ENCODE measurements around the gene TEX29. TPM values are rescaled to one million over a fixed set of nuclear protein-coding genes. Genes with fewer than 3 reads are reported as not detected.

Gene TEX29
- total RNA-seq, 4 donors from 2014 or later, result 1.1 to 3.4 TPM; not detected in 2

GRCh38 chr13:111280681-111281585, 39.5 kb upstream of the TEX29 start:
- TF ChIP-seq POLR2A (IDR thresholded peaks at IDR 0.05) (no peak), CTCF (IDR thresholded peaks at IDR 0.05 in 4 of 5, conservative IDR thresholded peaks at IDR 0.05 in 1 of 5) (no peak)
- in situ Hi-C loops (cut with MboI; ENCODE audit: low sequenced_read_pairs in 4 of 4), result no loop called here
- intact Hi-C loops (cut with DNase I; ENCODE audit: low total_unique reads), result loop anchor here (5.0 kb wide), 2 partner anchors 54 to 159 kb away; no protein-coding TSS in a partner anchor

GRCh38 chr13:111281751-111282311, 38.6 kb upstream of the TEX29 start:
- Histone ChIP-seq H3K36me3 (peaks cover 0 to 57% of the 10 kb centered on the region in 2 donors), H3K4me3 (no peak overlapping the region), H3K9me3 (no peaks in the 10 kb centered on the region), H3K27ac (peak overlapping the region; percentile 78 to 86 (median 82)), H3K4me1 (peaks cover 29 to 36% of the 10 kb centered on the region in 2 donors), H3K27me3 (no peaks in the 10 kb centered on the region)
- in situ Hi-C loops (cut with MboI; ENCODE audit: low sequenced_read_pairs in 4 of 4) (no loop called here), intact Hi-C loops (cut with DNase I; ENCODE audit: low total_unique reads) (loop anchor here (5.0 kb wide), 2 partner anchors 55 to 160 kb away; no protein-coding TSS in a partner anchor)
- ATAC-seq, result peak; percentile 32 to 55
- DNase-seq, result no peak
- no peak for TF ChIP-seq POLR2A (IDR thresholded peaks at IDR 0.05)
- TF ChIP-seq CTCF (IDR thresholded peaks at IDR 0.05 in 4 of 5, conservative IDR thresholded peaks at IDR 0.05 in 1 of 5), result no peak

More at GRCh38 chr13:111280681-111281585, 39.5 kb upstream of the TEX29 start:
- ATAC-seq (no peak), DNase-seq (no peak)
- H3K36me3 ChIP-seq, result peaks cover 0 to 57% of the 10 kb centered on the region in 2 donors
- H3K27me3 ChIP-seq, result no peaks in the 10 kb centered on the region
- H3K4me1 ChIP-seq, result peaks cover 29 to 36% of the 10 kb centered on the region in 2 donors
- H3K9me3 ChIP-seq, result no peaks in the 10 kb centered on the region
- no peak overlapping the region for H3K4me3 ChIP-seq
- H3K27ac ChIP-seq, result peak overlapping the region; percentile 78 to 86 (median 82)

- ATAC-seq (no peak), DNase-seq (no peak)
- H3K4me1 ChIP-seq, result peaks cover 29 to 36% of the 10 kb centered on the region in 2 donors
- H3K4me3 ChIP-seq, result no peak overlapping the region
- H3K9me3 ChIP-seq, result no peaks in the 10 kb centered on the region
- TF ChIP-seq CTCF (IDR thresholded peaks at IDR 0.05 in 4 of 5, conservative IDR thresholded peaks at IDR 0.05 in 1 of 5) (no peak), POLR2A (IDR thresholded peaks at IDR 0.05) (no peak)
- intact Hi-C loops (cut with DNase I; ENCODE audit: low total_unique reads), result loop anchor here (5.0 kb wide), 2 partner anchors 55 to 160 kb away; no protein-coding TSS in a partner anchor
- H3K27ac ChIP-seq, result peak overlapping the region; percentile 78 to 86 (median 82)
- peaks cover 0 to 58% of the 10 kb centered on the region in 2 donors for H3K36me3 ChIP-seq
- in situ Hi-C loops (cut with MboI; ENCODE audit: low sequenced_read_pairs in 4 of 4), result no loop called here
- H3K27me3 ChIP-seq, result no peaks in the 10 kb centered on the region
Measured at GRCh38 chr13:111282425-111282824, 38.0 kb upstream of the TEX29 start.

GRCh38 chr13:111282997-111283396, 37.4 kb upstream of the TEX29 start:
- TF ChIP-seq CTCF (IDR thresholded peaks at IDR 0.05 in 4 of 5, conservative IDR thresholded peaks at IDR 0.05 in 1 of 5) (no peak), POLR2A (IDR thresholded peaks at IDR 0.05) (no peak)
- no peaks in the 10 kb centered on the region for H3K9me3 ChIP-seq
- H3K4me3 ChIP-seq, result no peak overlapping the region
- in situ Hi-C loops (cut with MboI; ENCODE audit: low sequenced_read_pairs in 4 of 4), result no loop called here
- ATAC-seq, result no peak
- intact Hi-C loops (cut with DNase I; ENCODE audit: low total_unique reads), result loop anchor here (5.0 kb wide), 2 partner anchors 56 to 161 kb away; no protein-coding TSS in a partner anchor
- H3K36me3 ChIP-seq, result peaks cover 0 to 60% of the 10 kb centered on the region in 2 donors
- H3K4me1 ChIP-seq, result peaks cover 29 to 30% of the 10 kb centered on the region in 2 donors
- peak overlapping the region; percentile 78 to 86 (median 82) for H3K27ac ChIP-seq
- no peaks in the 10 kb centered on the region for H3K27me3 ChIP-seq
- DNase-seq, result no peak

Data from gastrocnemius medialis (tissue), 4 donors.